AG04450 (cell line): Measurements from ENCODE around the gene TRPT1. TPM values are rescaled to one million over a fixed set of nuclear protein-coding genes. Genes with fewer than 3 reads are reported as not detected.

ENCODE experiments used
- CTCF ChIA-PET: fragments of 300-600, 350-600 bp; formaldehyde crosslinking; extraction: SDS; loops from one replicate; lab custom pipeline; 2022; ENCODE audit warnings: antibody characterized with exemption, inconsistent platforms; lab: Charles Lee
- POLR2A ChIA-PET: fragments of 350-600 bp; formaldehyde crosslinking; extraction: SDS; loops from one replicate; lab custom pipeline; 2021; ENCODE audit warnings: antibody characterized with exemption, inconsistent platforms; lab: Yijun Ruan, JAX
- DNase-seq: peaks from one replicate; pipeline ENCODE4 v3.0.0-alpha.2; 2011; ENCODE audit warnings: low read depth, low spot score
- H3K27ac ChIP-seq: one replicate; pipeline ENCODE4 v1.5.1; 2012; ENCODE audit warnings: low read depth, low read length, control low read depth
- H3K27me3 ChIP-seq: one replicate; pipeline ENCODE4 v1.6.0; 2012; ENCODE audit warnings: low read length; ENCODE audit not compliant: control insufficient read depth, insufficient read depth
- H3K4me3 ChIP-seq: 2 replicates; pipeline ENCODE4 v1.5.1; 2011; ENCODE audit warnings: mild to moderate bottlenecking, low read depth, low read length, control low read depth
- H3K9me3 ChIP-seq: 2 replicates; pipeline ENCODE4 v1.5.1; 2012; ENCODE audit warnings: low read length; ENCODE audit not compliant: control insufficient read depth, insufficient read depth
- CTCF ChIP-seq: IDR thresholded peaks from 2 replicates; pipeline ENCODE4 v1.5.1; 2011; ENCODE audit warnings: low read depth, low read length, control low read depth, inconsistent platforms
- polyA plus RNA-seq: library from polyadenylated mRNA; depleted of rRNA; stranded (reverse); fragments of >200 nt; gene quantifications from 2 replicates; pipeline ENCODE4 v1.2.3, GENCODE V29; 2011

TRPT1 gene
- polyA plus RNA-seq, 1 experiment = 21.6 TPM

- POLR2A ChIA-PET = interaction anchor here (0.7 to 1.4 kb wide), 2 partner anchors 10 to 12 kb away, joined by 3 to 4 read pairs; no protein-coding TSS in a partner anchor
- no peak for TF ChIP-seq CTCF
- CTCF ChIA-PET = no interaction called here
Observed at GRCh38 chr11:64220271-64220670, 5.7 kb downstream of the TRPT1 start.

GRCh38 chr11:64219755-64220154 lies 6.2 kb downstream of the TRPT1 start:
- ChIA-PET POLR2A (interaction anchor here (0.7 to 1.4 kb wide), 2 partner anchors 9 to 11 kb away, joined by 3 to 4 read pairs; no protein-coding TSS in a partner anchor), CTCF (no interaction called here)

More at GRCh38 chr11:64220271-64220670, 5.7 kb downstream of the TRPT1 start:
- H3K9me3 ChIP-seq = no peaks in the 10 kb centered on the region
- no peak overlapping the region for H3K27ac ChIP-seq
- no peak for DNase-seq
- H3K27me3 ChIP-seq = no peaks in the 10 kb centered on the region
- no peak overlapping the region for H3K4me3 ChIP-seq

GRCh38 chr11:64219354-64219684 lies 6.7 kb downstream of the TRPT1 start:
- TF ChIP-seq CTCF = no peak
- CTCF ChIA-PET = no interaction called here
- Histone ChIP-seq H3K27ac (no peak overlapping the region), H3K9me3 (no peaks in the 10 kb centered on the region), H3K4me3 (no peak overlapping the region), H3K27me3 (no peaks in the 10 kb centered on the region)
- no peak for DNase-seq
- POLR2A ChIA-PET = interaction anchor here (1.4 kb wide), 1 partner anchor 9 kb away, joined by 3 read pairs; no protein-coding TSS in a partner anchor

More at GRCh38 chr11:64219755-64220154, 6.2 kb downstream of the TRPT1 start:
- no peaks in the 10 kb centered on the region for H3K27me3 ChIP-seq
- no peak overlapping the region for H3K4me3 ChIP-seq
- no peak overlapping the region for H3K27ac ChIP-seq
- DNase-seq = no peak
- H3K9me3 ChIP-seq = no peaks in the 10 kb centered on the region
- TF ChIP-seq CTCF = no peak

- Histone ChIP-seq H3K27me3 (no peaks in the 10 kb centered on the region), H3K9me3 (no peaks in the 10 kb centered on the region), H3K27ac (no peak overlapping the region), H3K4me3 (no peak overlapping the region)
- CTCF ChIA-PET = interaction anchor here (1.0 kb wide), 1 partner anchor 85 kb away, joined by 3 read pairs; no protein-coding TSS in a partner anchor
- POLR2A ChIA-PET = interaction anchor here (0.8 kb wide), 1 partner anchor 8 kb away, joined by 3 read pairs; no protein-coding TSS in a partner anchor
- no peak for DNase-seq
- no peak for TF ChIP-seq CTCF
Observed at GRCh38 chr11:64218628-64219353, 7.2 kb downstream of the TRPT1 start.

GRCh38 chr11:64216879-64217278 lies 9.1 kb downstream of the TRPT1 start:
- no peaks in the 10 kb centered on the region for H3K27me3 ChIP-seq
- no peak overlapping the region for H3K4me3 ChIP-seq
- no peaks in the 10 kb centered on the region for H3K9me3 ChIP-seq
- POLR2A ChIA-PET = interaction anchor here (0.7 to 0.9 kb wide), 2 partner anchors 8 to 9 kb away, joined by 3 to 6 read pairs; no protein-coding TSS in a partner anchor
- no peak for TF ChIP-seq CTCF
- CTCF ChIA-PET = interaction anchor here (6.1 kb wide), 1 partner anchor 12 kb away, joined by 34 read pairs; no protein-coding TSS in a partner anchor
- no peak overlapping the region for H3K27ac ChIP-seq
- DNase-seq = no peak
